Activated CD8-positive, alpha-beta memory T cell treated with anti-CD3 and anti-CD28 coated beads for 48 hours (primary cell): ENCODE results near the gene DPYD.
"Not testable (repeated sequence)": the region's sequence is repeated elsewhere in the genome, so short reads cannot be mapped to it uniquely, and the experiment has no call there.

ENCODE experiments used
- DNase-seq, 3 experiments: peaks; one replicate each; pipeline ENCODE4 v3.0.0-alpha.2; 2020; ENCODE audit warnings: low read depth in 2 of 3, low spot score in 2 of 3

DPYD gene

GRCh38 chr1:97379387-97380075 lies 541.3 kb downstream of the DPYD start:
- no peak for DNase-seq

GRCh38 chr1:97378596-97378995 lies 542.2 kb downstream of the DPYD start:
- no peak for DNase-seq

- no peak for DNase-seq
Observed at GRCh38 chr1:97377432-97378034, 543.3 kb downstream of the DPYD start.

- DNase-seq, result no peak
Observed at GRCh38 chr1:97373000-97373399, 547.8 kb downstream of the DPYD start.

- DNase-seq, result no peak
Observed at GRCh38 chr1:97372531-97372930, 548.3 kb downstream of the DPYD start.

GRCh38 chr1:97368296-97368695 lies 552.5 kb downstream of the DPYD start:
- no peak for DNase-seq

GRCh38 chr1:97366984-97367383 lies 553.9 kb downstream of the DPYD start:
- DNase-seq, result no peak

- no peak for DNase-seq
Observed at GRCh38 chr1:97365026-97365425, 555.8 kb downstream of the DPYD start.

- DNase-seq, result no peak
Observed at GRCh38 chr1:97364086-97364485, 556.7 kb downstream of the DPYD start.

GRCh38 chr1:97356309-97356708 lies 564.5 kb downstream of the DPYD start:
- no peak for DNase-seq

GRCh38 chr1:97352936-97353382 lies 567.9 kb downstream of the DPYD start:
- no peak for DNase-seq

- DNase-seq, result no peak
Observed at GRCh38 chr1:97351846-97352245, 569.0 kb downstream of the DPYD start.

- DNase-seq, result no peak
Observed at GRCh38 chr1:97350662-97351061, 570.2 kb downstream of the DPYD start.

GRCh38 chr1:97350241-97350640 lies 570.6 kb downstream of the DPYD start:
- no peak for DNase-seq

- DNase-seq, result not testable (repeated sequence)
Observed at GRCh38 chr1:97349794-97350193, 571.0 kb downstream of the DPYD start.

- DNase-seq, result no peak
Observed at GRCh38 chr1:97348599-97349265, 572.1 kb downstream of the DPYD start.

GRCh38 chr1:97340951-97341350 lies 579.9 kb downstream of the DPYD start:
- no peak for DNase-seq

GRCh38 chr1:97338347-97338746 lies 582.5 kb downstream of the DPYD start:
- no peak for DNase-seq

GRCh38 chr1:97337250-97338030 lies 583.4 kb downstream of the DPYD start:
- DNase-seq, result no peak

GRCh38 chr1:97334454-97334853 lies 586.4 kb downstream of the DPYD start:
- no peak for DNase-seq

- no peak for DNase-seq
Observed at GRCh38 chr1:97332716-97333115, 588.1 kb downstream of the DPYD start.

GRCh38 chr1:97331165-97331564 lies 589.7 kb downstream of the DPYD start:
- no peak for DNase-seq
